Right forelimb (tissue), 1 donor: Measurements from ENCODE around the gene HSPA2.
A peak's percentile ranks its signal among the peaks of the same experiment; 100 is the strongest.

Experiments
- DNase-seq: peaks from one replicate; pipeline ENCODE4 v3.0.0-alpha.2; 2018

Gene HSPA2

GRCh38 chr14:64540208-64541202 lies at the start of gene HSPA2:
Gene HSPA2, plus strand, starts transcription at chr14:64540741. Its CDS starts 109 bp downstream, at chr14:64540850.
- peak; percentile 99 for DNase-seq

DNA sequence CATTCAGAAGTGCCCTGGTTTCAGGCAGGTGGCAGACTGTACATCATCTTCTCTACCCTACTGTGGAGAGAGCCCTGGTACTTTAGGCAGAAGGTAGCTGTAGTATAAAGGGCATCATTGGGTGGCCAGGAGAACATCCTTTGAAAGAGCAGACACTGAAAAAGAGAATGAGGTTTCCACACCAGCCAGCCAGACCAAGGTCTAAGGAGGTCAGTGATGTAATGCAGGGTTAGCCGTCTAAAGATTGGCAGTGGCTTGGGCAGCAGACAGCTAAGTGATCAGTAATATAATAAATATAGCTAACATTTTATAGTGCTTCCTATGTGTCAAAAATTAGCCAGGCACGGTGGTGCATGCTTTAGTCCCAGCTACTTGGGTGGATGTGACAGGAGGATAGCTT lies 48.9 kb upstream of the HSPA2 start:
- no peak for DNase-seq

GRCh38 chr14:64493455-64493854 lies 47.1 kb upstream of the HSPA2 start:
- no peak for DNase-seq

- DNase-seq = no peak
Measured at GRCh38 chr14:64495252-64495651, 45.3 kb upstream of the HSPA2 start.

DNA sequence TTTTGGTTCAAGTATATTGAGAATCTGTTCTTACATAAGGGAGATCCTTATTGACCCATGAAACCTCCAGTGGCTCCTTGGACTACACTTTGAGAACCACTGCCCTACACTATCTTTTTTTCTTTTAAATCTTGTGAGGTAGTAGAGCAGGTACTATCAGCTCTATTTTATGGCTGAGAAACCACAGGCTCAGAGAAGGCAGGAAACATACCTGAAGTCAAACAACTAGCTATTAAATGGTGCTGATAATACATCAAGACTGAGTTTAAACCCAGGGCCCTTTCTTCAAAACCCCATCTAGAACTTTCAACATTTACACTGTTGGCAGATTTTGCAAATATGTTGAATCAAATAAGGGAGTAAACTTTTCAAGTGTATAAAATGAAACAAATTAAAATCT lies 43.8 kb upstream of the HSPA2 start:
- no peak for DNase-seq

GRCh38 chr14:64500088-64500487 lies 40.5 kb upstream of the HSPA2 start:
- no peak for DNase-seq

DNA sequence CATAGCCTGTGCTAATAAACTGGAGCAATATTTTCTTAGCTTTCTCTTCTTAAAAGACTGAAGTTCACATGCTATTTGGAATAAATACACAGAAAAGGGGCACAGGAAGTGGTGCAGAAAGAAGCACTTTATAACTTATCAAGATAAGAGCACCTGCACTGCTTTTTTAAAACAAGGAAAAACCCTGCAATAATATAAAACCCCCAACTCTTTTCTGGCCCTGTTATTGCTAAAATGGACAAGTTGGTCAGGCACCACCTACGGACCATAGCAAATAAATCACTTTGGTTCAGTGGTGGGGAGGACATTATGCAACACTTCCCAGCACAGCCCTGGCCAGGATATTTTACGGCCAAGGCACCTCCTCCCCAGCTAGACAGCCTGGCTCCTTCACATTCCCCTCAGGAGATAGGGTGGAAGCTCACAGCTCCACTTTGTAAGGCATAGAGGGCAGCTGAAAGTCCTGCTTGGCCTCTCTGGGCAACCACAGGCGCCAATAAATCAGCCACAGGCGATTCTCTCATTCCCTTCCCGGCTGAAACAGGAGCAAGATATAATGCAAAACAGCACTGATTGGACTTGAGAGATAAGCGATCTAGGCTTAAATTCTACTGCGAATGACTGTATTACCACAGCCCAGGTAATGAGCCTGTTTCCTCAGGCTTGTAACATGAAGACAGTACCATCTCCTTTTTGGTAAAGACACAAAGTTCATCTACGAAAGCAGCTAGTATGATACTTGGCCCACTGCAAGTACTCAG lies 39.0 kb upstream of the HSPA2 start:
- DNase-seq = no peak

DNA sequence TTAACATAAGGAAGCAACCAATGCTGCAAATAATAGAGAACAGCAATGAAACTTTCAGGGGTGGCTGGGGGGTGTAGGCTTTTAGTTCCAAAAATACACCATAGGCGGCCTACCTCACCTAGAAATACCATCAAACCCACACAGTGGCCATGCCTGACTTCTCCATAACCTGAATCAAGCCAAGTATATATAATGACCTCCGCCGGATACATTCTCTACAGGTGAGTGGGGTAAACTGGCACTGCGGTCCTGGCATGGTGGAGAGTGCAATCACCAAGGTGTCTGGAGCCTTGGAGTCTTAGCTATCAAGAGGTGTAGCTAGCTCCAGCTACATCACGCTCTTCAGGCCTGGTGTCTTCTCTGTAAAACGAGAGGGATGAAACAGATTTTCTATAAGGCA lies 38.1 kb upstream of the HSPA2 start:
- DNase-seq = no peak

- DNase-seq = no peak
Measured at GRCh38 chr14:64502887-64503433, 37.6 kb upstream of the HSPA2 start.

GRCh38 chr14:64503434-64504309 lies 36.9 kb upstream of the HSPA2 start, which contains the start of gene ZBTB25:
Gene ZBTB25, minus strand, starts transcription at chr14:64503838. Its CDS starts 13,305 bp downstream, at chr14:64490533.
- peak; percentile 93 for DNase-seq

- DNase-seq = peak; percentile 92
Measured at GRCh38 chr14:64504310-64504896, 36.1 kb upstream of the HSPA2 start, which contains the start of gene ZBTB1. Gene ZBTB1, plus strand, starts transcription at chr14:64504770. Its CDS starts 16,735 bp downstream, at chr14:64521505.

DNA sequence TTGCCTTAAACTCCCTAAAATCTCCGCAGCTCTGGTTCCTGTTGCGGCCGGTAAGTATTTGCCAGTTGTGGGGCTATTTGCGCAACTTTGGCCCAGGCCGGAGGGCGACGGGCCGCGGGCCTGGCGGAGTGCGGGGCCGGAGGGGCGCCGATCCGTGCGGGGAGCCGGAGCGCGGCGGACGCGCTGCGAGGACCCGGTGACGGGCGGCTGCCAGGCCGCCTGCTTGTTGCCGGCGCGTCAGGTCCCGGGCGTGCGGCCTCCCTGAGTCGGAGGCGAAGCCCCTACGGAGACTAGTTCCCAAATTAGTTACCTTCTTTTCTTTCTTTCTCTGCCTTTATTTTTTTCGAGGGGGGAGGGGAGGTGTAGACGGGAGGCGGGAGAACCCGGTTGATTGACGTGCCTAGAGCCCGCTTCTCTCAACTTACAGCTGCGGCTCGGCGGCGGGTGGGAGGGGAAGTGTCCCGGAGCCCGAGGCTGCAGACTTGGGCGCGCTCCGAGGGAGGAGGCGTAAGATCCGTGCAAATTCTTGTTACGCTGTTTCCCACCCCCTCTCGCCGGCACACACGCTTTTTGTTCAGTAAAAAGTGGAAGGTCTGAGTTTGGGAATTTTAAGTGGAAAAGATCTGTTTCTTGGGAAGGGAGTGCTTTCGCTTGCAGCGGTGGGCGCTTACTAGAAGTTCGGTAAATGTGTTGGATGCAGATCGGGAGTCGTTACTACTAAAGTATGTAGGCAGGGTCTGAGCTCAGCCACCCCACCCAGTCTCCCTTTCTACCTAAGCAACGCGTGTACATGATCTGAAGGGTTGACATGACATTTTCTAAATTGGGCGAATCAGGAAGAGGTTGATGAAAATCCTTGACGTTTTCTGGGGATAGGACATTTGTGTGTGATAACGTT lies 35.4 kb upstream of the HSPA2 start:
- DNase-seq = peak; percentile 92

- no peak for DNase-seq
Measured at GRCh38 chr14:64506721-64507120, 33.8 kb upstream of the HSPA2 start.

- no peak for DNase-seq
Measured at GRCh38 chr14:64507376-64508156, 33.0 kb upstream of the HSPA2 start.

DNA sequence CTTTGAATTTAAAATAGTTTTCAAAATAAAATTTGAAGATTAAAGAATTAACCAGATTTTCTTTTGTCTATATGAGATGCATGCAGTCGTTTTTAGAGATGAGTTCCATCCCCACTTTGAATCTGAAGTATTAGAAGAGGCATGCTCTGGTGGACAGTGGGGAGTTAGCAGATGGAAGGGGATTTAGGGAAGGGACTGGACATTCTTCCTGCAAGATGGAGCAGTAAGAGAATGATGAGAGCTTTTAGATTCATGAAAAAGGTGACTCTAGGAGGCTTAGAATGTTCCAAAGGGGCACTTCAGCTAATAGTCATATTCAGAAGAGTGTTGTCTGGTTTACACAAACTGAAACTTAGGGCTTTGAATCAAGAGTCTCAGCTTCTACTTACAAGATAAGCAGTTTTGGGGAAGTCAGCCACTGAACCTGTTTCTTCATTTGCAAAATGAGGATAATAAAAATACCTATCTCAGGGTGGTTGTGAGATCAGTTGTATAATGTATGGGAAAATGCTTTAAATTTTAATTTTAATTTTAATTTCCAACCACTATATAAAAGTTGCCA lies 32.2 kb upstream of the HSPA2 start:
- DNase-seq = no peak

- DNase-seq = no peak
Measured at GRCh38 chr14:64509036-64509435, 31.5 kb upstream of the HSPA2 start.

DNA sequence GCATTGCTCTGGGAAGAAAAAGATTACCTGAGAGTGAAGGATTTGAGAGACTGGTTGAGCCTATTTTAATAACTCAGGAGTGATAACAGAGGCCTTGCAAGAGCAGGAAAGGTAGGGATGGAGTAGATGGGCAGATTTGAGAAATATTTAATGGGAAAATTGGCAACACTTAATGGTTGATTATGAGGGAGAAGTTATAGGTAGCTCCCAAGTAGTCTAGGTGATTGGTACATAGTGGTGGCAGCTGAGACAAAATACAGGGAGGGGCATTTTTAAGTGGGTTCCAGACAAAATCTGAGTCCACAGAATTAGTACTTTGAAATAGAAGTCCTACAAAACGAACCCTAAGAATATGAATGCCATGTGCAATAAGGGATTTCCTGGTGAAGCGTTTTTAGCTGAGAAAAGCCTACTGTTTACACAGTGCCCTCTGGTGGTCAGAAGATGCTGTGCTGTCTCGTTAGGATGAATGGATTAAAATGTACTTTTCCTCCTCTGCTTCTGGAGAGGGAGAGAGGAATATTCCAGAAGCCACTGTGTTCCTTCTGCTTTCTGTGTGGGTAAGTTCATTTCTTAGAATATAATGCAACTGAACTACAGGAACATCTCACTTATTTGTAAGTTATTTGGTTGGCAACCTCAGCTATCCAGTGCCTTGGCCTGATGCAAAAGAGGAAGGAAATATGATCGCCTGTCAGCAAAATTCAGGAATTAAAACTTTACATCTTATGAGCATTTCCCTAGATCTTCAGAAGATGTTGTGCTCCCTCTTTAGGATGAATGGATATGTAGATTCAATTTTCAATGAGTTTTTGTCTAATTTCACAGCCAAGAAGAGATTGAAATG lies 29.5 kb upstream of the HSPA2 start:
- DNase-seq = no peak

DNA sequence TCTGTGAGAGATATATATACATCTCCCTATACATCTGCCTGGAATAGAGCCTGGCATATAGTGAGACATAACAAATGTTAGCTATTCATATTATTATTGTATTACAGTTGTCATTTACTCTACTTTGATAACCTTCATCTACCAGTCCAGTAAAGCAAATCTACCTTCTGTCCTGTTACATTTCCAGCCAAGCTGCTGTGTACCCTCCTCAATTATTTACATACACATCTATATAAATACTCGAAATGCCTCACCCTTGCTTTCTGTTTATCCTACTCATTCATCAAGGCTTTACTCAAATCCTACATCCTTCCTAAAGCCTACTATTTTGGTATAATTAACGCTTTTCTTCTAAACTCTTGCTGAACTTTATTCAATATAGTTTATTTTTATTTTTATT lies 27.3 kb upstream of the HSPA2 start:
- no peak for DNase-seq

DNA sequence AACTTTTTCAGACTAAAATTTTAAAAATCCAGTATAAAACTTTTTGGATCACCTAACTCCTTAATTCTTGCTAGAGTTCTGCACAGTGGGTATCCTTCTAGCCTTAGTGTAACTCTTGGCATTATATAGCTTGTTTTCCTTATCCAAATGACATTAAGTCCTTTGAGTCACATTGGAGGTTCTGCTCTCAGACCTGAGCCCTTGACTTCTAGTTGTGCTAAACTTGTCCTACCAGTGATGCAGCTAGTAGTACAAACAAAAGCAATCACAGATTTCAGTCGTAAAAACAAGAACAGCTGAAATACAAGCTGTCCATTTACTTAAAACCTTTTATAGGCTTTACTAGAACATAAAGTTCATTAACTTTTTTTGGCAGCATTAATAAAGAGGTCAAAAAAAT lies 25.5 kb upstream of the HSPA2 start:
- DNase-seq = no peak
